Measurements from ENCODE around the gene ARHGAP15. TPM values are rescaled to one million over a fixed set of nuclear protein-coding genes. Genes with fewer than 3 reads are reported as not detected.

ARHGAP15 gene
- total and polyA plus RNA-seq, 2 experiments from 2014 or later = 0.26 TPM; not detected in 1

GRCh38 chr2:143615562-143615961 is 486.3 kb downstream of the ARHGAP15 start:
- H3F3A ChIP-seq (replicated peaks; ENCODE audit: low read depth) = no peaks in the 10 kb centered on the region
- no peak overlapping the region for H3K27ac ChIP-seq (ENCODE audit: low read depth)
- H4K20me1 ChIP-seq (replicated peaks; ENCODE audit: insufficient read depth) = no peaks in the 10 kb centered on the region
- TF ChIP-seq CREB1 (CRISPR knock-in tag; IDR thresholded peaks at IDR 0.05; ENCODE audit: low read depth) (no peak), POLR2AphosphoS5 (IDR thresholded peaks at IDR 0.05; ENCODE audit: low read depth) (no peak), ETS1 (IDR thresholded peaks at IDR 0.05) (no peak), STAT1 (IDR thresholded peaks at IDR 0.05; ENCODE audit: unreplicated experiment) (no peak), NANOG (IDR thresholded peaks at IDR 0.05; ENCODE audit: borderline replicate concordance) (no peak), EZH2 (IDR thresholded peaks at IDR 0.05; ENCODE audit: low read depth, unreplicated experiment) (no peak), REST (IDR thresholded peaks at IDR 0.05; ENCODE audit: unreplicated experiment) (no peak), ZNF331 (CRISPR knock-in tag; IDR thresholded peaks at IDR 0.05; ENCODE audit: low read depth) (no peak), EZH2phosphoT487 (IDR thresholded peaks at IDR 0.05; ENCODE audit: unreplicated experiment) (no peak), ZNF114 (CRISPR knock-in tag; IDR thresholded peaks at IDR 0.05) (no peak), JUNB (IDR thresholded peaks at IDR 0.05; ENCODE audit: unreplicated experiment) (no peak)
- TF ChIP-seq, protein P1, sequence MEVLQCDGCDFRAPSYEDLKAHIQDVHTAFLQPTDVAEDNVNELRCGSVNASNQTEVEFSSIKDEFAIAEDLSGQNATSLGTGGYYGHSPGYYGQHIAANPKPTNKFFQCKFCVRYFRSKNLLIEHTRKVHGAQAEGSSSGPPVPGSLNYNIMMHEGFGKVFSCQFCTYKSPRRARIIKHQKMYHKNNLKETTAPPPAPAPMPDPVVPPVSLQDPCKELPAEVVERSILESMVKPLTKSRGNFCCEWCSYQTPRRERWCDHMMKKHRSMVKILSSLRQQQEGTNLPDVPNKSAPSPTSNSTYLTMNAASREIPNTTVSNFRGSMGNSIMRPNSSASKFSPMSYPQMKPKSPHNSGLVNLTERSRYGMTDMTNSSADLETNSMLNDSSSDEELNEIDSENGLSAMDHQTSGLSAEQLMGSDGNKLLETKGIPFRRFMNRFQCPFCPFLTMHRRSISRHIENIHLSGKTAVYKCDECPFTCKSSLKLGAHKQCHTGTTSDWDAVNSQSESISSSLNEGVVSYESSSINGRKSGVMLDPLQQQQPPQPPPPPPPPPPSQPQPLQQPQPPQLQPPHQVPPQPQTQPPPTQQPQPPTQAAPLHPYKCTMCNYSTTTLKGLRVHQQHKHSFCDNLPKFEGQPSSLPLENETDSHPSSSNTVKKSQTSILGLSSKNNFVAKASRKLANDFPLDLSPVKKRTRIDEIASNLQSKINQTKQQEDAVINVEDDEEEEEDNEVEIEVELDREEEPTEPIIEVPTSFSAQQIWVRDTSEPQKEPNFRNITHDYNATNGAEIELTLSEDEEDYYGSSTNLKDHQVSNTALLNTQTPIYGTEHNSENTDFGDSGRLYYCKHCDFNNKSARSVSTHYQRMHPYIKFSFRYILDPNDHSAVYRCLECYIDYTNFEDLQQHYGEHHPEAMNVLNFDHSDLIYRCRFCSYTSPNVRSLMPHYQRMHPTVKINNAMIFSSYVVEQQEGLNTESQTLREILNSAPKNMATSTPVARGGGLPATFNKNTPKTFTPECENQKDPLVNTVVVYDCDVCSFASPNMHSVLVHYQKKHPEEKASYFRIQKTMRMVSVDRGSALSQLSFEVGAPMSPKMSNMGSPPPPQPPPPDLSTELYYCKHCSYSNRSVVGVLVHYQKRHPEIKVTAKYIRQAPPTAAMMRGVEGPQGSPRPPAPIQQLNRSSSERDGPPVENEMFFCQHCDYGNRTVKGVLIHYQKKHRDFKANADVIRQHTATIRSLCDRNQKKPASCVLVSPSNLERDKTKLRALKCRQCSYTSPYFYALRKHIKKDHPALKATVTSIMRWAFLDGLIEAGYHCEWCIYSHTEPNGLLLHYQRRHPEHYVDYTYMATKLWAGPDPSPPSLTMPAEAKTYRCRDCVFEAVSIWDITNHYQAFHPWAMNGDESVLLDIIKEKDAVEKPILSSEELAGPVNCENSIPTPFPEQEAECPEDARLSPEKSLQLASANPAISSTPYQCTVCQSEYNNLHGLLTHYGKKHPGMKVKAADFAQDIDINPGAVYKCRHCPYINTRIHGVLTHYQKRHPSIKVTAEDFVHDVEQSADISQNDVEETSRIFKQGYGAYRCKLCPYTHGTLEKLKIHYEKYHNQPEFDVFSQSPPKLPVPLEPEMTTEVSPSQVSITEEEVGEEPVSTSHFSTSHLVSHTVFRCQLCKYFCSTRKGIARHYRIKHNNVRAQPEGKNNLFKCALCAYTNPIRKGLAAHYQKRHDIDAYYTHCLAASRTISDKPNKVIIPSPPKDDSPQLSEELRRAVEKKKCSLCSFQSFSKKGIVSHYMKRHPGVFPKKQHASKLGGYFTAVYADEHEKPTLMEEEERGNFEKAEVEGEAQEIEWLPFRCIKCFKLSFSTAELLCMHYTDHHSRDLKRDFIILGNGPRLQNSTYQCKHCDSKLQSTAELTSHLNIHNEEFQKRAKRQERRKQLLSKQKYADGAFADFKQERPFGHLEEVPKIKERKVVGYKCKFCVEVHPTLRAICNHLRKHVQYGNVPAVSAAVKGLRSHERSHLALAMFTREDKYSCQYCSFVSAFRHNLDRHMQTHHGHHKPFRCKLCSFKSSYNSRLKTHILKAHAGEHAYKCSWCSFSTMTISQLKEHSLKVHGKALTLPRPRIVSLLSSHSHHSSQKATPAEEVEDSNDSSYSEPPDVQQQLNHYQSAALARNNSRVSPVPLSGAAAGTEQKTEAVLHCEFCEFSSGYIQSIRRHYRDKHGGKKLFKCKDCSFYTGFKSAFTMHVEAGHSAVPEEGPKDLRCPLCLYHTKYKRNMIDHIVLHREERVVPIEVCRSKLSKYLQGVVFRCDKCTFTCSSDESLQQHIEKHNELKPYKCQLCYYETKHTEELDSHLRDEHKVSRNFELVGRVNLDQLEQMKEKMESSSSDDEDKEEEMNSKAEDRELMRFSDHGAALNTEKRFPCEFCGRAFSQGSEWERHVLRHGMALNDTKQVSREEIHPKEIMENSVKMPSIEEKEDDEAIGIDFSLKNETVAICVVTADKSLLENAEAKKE (CRISPR knock-in tag; IDR thresholded peaks at IDR 0.05) = no peak
- TF ChIP-seq, protein P2, sequence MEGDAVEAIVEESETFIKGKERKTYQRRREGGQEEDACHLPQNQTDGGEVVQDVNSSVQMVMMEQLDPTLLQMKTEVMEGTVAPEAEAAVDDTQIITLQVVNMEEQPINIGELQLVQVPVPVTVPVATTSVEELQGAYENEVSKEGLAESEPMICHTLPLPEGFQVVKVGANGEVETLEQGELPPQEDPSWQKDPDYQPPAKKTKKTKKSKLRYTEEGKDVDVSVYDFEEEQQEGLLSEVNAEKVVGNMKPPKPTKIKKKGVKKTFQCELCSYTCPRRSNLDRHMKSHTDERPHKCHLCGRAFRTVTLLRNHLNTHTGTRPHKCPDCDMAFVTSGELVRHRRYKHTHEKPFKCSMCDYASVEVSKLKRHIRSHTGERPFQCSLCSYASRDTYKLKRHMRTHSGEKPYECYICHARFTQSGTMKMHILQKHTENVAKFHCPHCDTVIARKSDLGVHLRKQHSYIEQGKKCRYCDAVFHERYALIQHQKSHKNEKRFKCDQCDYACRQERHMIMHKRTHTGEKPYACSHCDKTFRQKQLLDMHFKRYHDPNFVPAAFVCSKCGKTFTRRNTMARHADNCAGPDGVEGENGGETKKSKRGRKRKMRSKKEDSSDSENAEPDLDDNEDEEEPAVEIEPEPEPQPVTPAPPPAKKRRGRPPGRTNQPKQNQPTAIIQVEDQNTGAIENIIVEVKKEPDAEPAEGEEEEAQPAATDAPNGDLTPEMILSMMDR (conservative IDR thresholded peaks at IDR 0.05; ENCODE audit: low read depth in 2 of 2) = no peak
- H3K36me3 ChIP-seq (ENCODE audit: insufficient read depth) = no peaks in the 10 kb centered on the region
- DNase-seq (ENCODE audit: low spot score) (no peak), ATAC-seq (no peak)
- no peak overlapping the region for H3K4me3 Mint-ChIP-seq
- H3K79me2 ChIP-seq (replicated peaks; ENCODE audit: insufficient read depth) = no peaks in the 10 kb centered on the region
- H3K9me3 Mint-ChIP-seq = no peaks in the 10 kb centered on the region
- no peaks in the 10 kb centered on the region for H3K36me3 Mint-ChIP-seq (ENCODE audit: low read depth)
- H3K27me3 ChIP-seq (ENCODE audit: insufficient read depth) = no peaks in the 10 kb centered on the region
- H3K27ac Mint-ChIP-seq = no peak overlapping the region
- H3K4me1 ChIP-seq (ENCODE audit: insufficient read depth) = peaks cover 10% of the 10 kb centered on the region; the same call in 1 of the 2 replicates
- peaks cover 8% of the 10 kb centered on the region; the same call in 1 of the 2 replicates for H3K9me2 ChIP-seq (ENCODE audit: insufficient read depth)
- H3K27me3 Mint-ChIP-seq (ENCODE audit: insufficient read depth, low read depth, poor library complexity) = peaks cover 2% of the 10 kb centered on the region
- H2AFZ ChIP-seq = no peak overlapping the region
- peaks cover 10% of the 10 kb centered on the region for H3K4me1 Mint-ChIP-seq
- no peak overlapping the region for H3K4me2 ChIP-seq
- H3K4me3 ChIP-seq = no peak overlapping the region

Measured in GM23338 (cell line).